Umbilical cord (tissue), 2 donors: ENCODE data around the gene CCL25. TPM values are rescaled to one million over a fixed set of nuclear protein-coding genes. Genes with fewer than 3 reads are reported as not detected.

ENCODE experiments used
- DNase-seq: peaks from one replicate; pipeline ENCODE4 v3.0.0-alpha.2; 2015; ENCODE audit warnings: low spot score
- total RNA-seq: library from RNA; depleted of rRNA; stranded (reverse); fragments of >200 nt; gene quantifications from one replicate; pipeline ENCODE4 v1.2.3, GENCODE V29; 2014; ENCODE audit warnings: low replicate concordance; ENCODE audit not compliant: insufficient read depth

The CCL25 gene
- total RNA-seq, 1 donor from 2014 or later = not detected

- DNase-seq = no peak
Measured at GRCh38 chr19:8045872-8046568, 6.5 kb upstream of the CCL25 start.

GRCh38 chr19:8046569-8047165 is 5.9 kb upstream of the CCL25 start:
- no peak for DNase-seq

- DNase-seq = peak; percentile 69
Measured at GRCh38 chr19:8050274-8051096, 2.1 kb upstream of the CCL25 start.

GRCh38 chr19:8054169-8054568 is 1.6 kb downstream of the CCL25 start:
- no peak for DNase-seq

- DNase-seq = no peak
Measured at GRCh38 chr19:8056533-8056932, 4.0 kb downstream of the CCL25 start.

- DNase-seq = no peak
Measured at GRCh38 chr19:8057545-8058270, 5.1 kb downstream of the CCL25 start.

GRCh38 chr19:8064911-8065874 is 12.6 kb downstream of the CCL25 start:
- no peak for DNase-seq

GRCh38 chr19:8065875-8066261 is 13.3 kb downstream of the CCL25 start:
- DNase-seq = no peak

GRCh38 chr19:8069096-8069973 is 16.8 kb downstream of the CCL25 start:
- DNase-seq = no peak

GRCh38 chr19:8071912-8072311 is 19.4 kb downstream of the CCL25 start:
- no peak for DNase-seq

GRCh38 chr19:8074501-8074900 is 21.9 kb downstream of the CCL25 start:
- DNase-seq = no peak

GRCh38 chr19:8075158-8076074 is 22.9 kb downstream of the CCL25 start:
- no peak for DNase-seq

- no peak for DNase-seq
Measured at GRCh38 chr19:8079988-8080387, 27.4 kb downstream of the CCL25 start.

GRCh38 chr19:8080832-8081231 is 28.3 kb downstream of the CCL25 start:
- no peak for DNase-seq

GRCh38 chr19:8081569-8082550 is 29.3 kb downstream of the CCL25 start:
- no peak for DNase-seq

GRCh38 chr19:8083141-8083540 is 30.6 kb downstream of the CCL25 start:
- no peak for DNase-seq

GRCh38 chr19:8084152-8084551 is 31.6 kb downstream of the CCL25 start:
- no peak for DNase-seq
